Measurements from ENCODE around the gene FAM162A. TPM values are rescaled to one million over a fixed set of nuclear protein-coding genes. Genes with fewer than 3 reads are reported as not detected.

FAM162A gene
- polyA plus RNA-seq, 1 donor from 2014 or later = 16.2 TPM

DNA sequence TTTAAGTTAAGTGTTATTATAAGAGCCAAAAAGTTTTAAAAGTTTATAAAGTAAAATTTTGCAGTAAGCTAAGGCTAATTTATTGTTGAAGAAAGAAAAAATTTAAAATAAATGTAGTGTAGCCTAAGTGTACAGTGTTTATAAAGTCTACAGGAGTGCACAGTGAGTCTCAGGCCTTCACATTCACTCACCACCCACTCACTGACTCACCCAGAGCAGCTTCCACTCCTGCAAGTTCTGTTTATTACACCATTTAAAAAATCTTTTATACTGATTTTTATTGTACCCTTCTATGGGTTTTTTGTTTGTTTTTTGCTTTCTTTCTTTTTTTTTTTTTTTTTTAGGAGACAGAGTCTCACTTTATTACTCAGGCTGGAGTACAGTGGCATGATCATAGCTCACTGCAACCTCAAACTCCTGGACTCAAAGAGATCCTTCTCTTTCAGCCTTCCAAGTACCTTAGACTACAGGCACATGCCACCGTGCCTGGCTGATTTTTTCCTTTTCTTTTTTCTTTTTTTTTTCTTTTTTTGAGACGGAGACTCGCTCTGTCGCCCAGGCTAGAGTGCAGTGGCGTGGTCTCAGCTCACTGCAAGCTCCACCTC, 33.1 kb upstream of the FAM162A start:
- no peak overlapping the region for H3K9ac ChIP-seq (ENCODE audit: low read length)
- no peak overlapping the region for H3K4me2 ChIP-seq (ENCODE audit: low read length)
- TF ChIP-seq EP300 (conservative IDR thresholded peaks at IDR 0.05; ENCODE audit: poor library complexity, severe bottlenecking) (no peak), SMC3 (conservative IDR thresholded peaks at IDR 0.05; ENCODE audit: poor library complexity) (no peak), MXI1 (conservative IDR thresholded peaks at IDR 0.05; ENCODE audit: poor library complexity, severe bottlenecking) (no peak), EZH2 (IDR thresholded peaks at IDR 0.05; ENCODE audit: borderline replicate concordance, insufficient read depth, low read length, poor library complexity, severe bottlenecking) (no peak), POLR2AphosphoS5 (IDR thresholded peaks at IDR 0.05) (no peak), RAD21 (conservative IDR thresholded peaks at IDR 0.05) (no peak), TAF1 (IDR thresholded peaks at IDR 0.05; ENCODE audit: low read depth) (no peak)
- TF ChIP-seq, protein P1, sequence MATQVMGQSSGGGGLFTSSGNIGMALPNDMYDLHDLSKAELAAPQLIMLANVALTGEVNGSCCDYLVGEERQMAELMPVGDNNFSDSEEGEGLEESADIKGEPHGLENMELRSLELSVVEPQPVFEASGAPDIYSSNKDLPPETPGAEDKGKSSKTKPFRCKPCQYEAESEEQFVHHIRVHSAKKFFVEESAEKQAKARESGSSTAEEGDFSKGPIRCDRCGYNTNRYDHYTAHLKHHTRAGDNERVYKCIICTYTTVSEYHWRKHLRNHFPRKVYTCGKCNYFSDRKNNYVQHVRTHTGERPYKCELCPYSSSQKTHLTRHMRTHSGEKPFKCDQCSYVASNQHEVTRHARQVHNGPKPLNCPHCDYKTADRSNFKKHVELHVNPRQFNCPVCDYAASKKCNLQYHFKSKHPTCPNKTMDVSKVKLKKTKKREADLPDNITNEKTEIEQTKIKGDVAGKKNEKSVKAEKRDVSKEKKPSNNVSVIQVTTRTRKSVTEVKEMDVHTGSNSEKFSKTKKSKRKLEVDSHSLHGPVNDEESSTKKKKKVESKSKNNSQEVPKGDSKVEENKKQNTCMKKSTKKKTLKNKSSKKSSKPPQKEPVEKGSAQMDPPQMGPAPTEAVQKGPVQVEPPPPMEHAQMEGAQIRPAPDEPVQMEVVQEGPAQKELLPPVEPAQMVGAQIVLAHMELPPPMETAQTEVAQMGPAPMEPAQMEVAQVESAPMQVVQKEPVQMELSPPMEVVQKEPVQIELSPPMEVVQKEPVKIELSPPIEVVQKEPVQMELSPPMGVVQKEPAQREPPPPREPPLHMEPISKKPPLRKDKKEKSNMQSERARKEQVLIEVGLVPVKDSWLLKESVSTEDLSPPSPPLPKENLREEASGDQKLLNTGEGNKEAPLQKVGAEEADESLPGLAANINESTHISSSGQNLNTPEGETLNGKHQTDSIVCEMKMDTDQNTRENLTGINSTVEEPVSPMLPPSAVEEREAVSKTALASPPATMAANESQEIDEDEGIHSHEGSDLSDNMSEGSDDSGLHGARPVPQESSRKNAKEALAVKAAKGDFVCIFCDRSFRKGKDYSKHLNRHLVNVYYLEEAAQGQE (IDR thresholded peaks at IDR 0.05; ENCODE audit: borderline replicate concordance) = no peak
- TF ChIP-seq, protein P2, sequence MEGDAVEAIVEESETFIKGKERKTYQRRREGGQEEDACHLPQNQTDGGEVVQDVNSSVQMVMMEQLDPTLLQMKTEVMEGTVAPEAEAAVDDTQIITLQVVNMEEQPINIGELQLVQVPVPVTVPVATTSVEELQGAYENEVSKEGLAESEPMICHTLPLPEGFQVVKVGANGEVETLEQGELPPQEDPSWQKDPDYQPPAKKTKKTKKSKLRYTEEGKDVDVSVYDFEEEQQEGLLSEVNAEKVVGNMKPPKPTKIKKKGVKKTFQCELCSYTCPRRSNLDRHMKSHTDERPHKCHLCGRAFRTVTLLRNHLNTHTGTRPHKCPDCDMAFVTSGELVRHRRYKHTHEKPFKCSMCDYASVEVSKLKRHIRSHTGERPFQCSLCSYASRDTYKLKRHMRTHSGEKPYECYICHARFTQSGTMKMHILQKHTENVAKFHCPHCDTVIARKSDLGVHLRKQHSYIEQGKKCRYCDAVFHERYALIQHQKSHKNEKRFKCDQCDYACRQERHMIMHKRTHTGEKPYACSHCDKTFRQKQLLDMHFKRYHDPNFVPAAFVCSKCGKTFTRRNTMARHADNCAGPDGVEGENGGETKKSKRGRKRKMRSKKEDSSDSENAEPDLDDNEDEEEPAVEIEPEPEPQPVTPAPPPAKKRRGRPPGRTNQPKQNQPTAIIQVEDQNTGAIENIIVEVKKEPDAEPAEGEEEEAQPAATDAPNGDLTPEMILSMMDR (IDR thresholded peaks at IDR 0.05; ENCODE audit: poor library complexity, severe bottlenecking) = no peak
- no peaks in the 10 kb centered on the region for H3K36me3 ChIP-seq (ENCODE audit: insufficient read depth, low read length)
- H3F3A ChIP-seq (ENCODE audit: insufficient read depth, low read length, poor library complexity, severe bottlenecking) = no peaks in the 10 kb centered on the region
- H2AFZ ChIP-seq (ENCODE audit: low read depth, low read length) = no peak overlapping the region
- no peaks in the 10 kb centered on the region for H3K79me2 ChIP-seq (replicated peaks; ENCODE audit: insufficient read depth, low read length)
- H3K9me2 ChIP-seq (ENCODE audit: insufficient read depth, low read length) = no peaks in the 10 kb centered on the region
- H4K20me1 ChIP-seq (ENCODE audit: insufficient read depth) = no peaks in the 10 kb centered on the region
- no peaks in the 10 kb centered on the region for H3K27me3 ChIP-seq (ENCODE audit: insufficient read depth, low read depth, low read length)
- H3K9me3 ChIP-seq (ENCODE audit: low read length) = no peaks in the 10 kb centered on the region
- no peak overlapping the region for H3K27ac ChIP-seq (ENCODE audit: low read length)
- H3K4me3 ChIP-seq (ENCODE audit: low read length) = no peak overlapping the region

DNA sequence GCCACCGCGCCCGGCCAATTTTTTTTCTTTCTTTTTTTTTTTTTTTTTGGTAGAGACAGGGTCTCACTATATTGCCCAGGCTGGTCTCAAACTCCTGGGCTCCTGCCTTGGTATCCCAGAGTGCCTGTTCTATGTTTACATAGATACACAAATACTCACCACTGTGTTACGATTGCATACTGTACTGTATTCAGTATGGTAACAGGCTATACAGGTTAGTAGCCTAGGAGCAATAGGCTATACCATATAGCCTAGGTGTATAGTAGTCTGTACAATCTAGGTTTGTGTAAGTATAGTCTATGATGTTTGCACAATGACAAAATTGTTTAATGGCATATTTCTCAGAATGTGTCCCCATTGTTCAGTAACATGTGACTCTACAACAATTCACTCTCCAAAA, 32.4 kb upstream of the FAM162A start:
- H2AFZ ChIP-seq (ENCODE audit: low read depth, low read length) = no peak overlapping the region
- H3K36me3 ChIP-seq (ENCODE audit: insufficient read depth, low read length) = no peaks in the 10 kb centered on the region
- H3K9ac ChIP-seq (ENCODE audit: low read length) = no peak overlapping the region
- H3K79me2 ChIP-seq (replicated peaks; ENCODE audit: insufficient read depth, low read length) = no peaks in the 10 kb centered on the region
- no peaks in the 10 kb centered on the region for H3K9me3 ChIP-seq (ENCODE audit: low read length)
- no peak overlapping the region for H3K27ac ChIP-seq (ENCODE audit: low read length)
- no peak overlapping the region for H3K4me3 ChIP-seq (ENCODE audit: low read length)
- no peaks in the 10 kb centered on the region for H4K20me1 ChIP-seq (ENCODE audit: insufficient read depth)
- no peaks in the 10 kb centered on the region for H3K9me2 ChIP-seq (ENCODE audit: insufficient read depth, low read length)
- no peaks in the 10 kb centered on the region for H3F3A ChIP-seq (ENCODE audit: insufficient read depth, low read length, poor library complexity, severe bottlenecking)
- TF ChIP-seq MXI1 (conservative IDR thresholded peaks at IDR 0.05; ENCODE audit: poor library complexity, severe bottlenecking) = no peak
- TF ChIP-seq, protein P2 (IDR thresholded peaks at IDR 0.05; ENCODE audit: poor library complexity, severe bottlenecking) = no peak
- TF ChIP-seq, protein P1 (IDR thresholded peaks at IDR 0.05; ENCODE audit: borderline replicate concordance) = no peak
- no peak for TF ChIP-seq SMC3 (conservative IDR thresholded peaks at IDR 0.05; ENCODE audit: poor library complexity)
- no peak for TF ChIP-seq RAD21 (conservative IDR thresholded peaks at IDR 0.05)
- TF ChIP-seq EP300 (conservative IDR thresholded peaks at IDR 0.05; ENCODE audit: poor library complexity, severe bottlenecking) = no peak
- TF ChIP-seq TAF1 (IDR thresholded peaks at IDR 0.05; ENCODE audit: low read depth) = no peak
- TF ChIP-seq EZH2 (IDR thresholded peaks at IDR 0.05; ENCODE audit: borderline replicate concordance, insufficient read depth, low read length, poor library complexity, severe bottlenecking) = no peak
- TF ChIP-seq POLR2AphosphoS5 (IDR thresholded peaks at IDR 0.05) = no peak
- no peaks in the 10 kb centered on the region for H3K27me3 ChIP-seq (ENCODE audit: insufficient read depth, low read depth, low read length)
- H3K4me2 ChIP-seq (ENCODE audit: low read length) = no peak overlapping the region

Measured in neural cell (in vitro differentiated cells).